SU-DHL-6 (cell line): ENCODE measurements around the gene ZNF532.

ENCODE experiments used
- H2AFZ ChIP-seq: fragments of 200-600 bp; sonication (generic); 2 replicates; pipeline ENCODE4 v1.6.1; 2014; ENCODE audit warnings: low read depth, mild to moderate bottlenecking, moderate library complexity, mixed read lengths, antibody characterized with exemption, low read length; ENCODE audit not compliant: severe bottlenecking
- H3F3A ChIP-seq: fragments of 200-600 bp; shearing (Covaris generic); 2 replicates; pipeline ENCODE4 v1.6.0; 2016; ENCODE audit warnings: antibody characterized with exemption, mild to moderate bottlenecking; ENCODE audit not compliant: insufficient read depth
- H3K27ac ChIP-seq: fragments of 200-600 bp; sonication (generic); 2 replicates; pipeline ENCODE4 v1.5.1; 2016; ENCODE audit warnings: low read depth, mild to moderate bottlenecking, low read length, moderate library complexity, mixed read lengths
- H3K27me3 ChIP-seq: fragments of 200-600 bp; sonication (generic), shearing (Covaris generic); 2 replicates; pipeline ENCODE4 v1.6.0; 2014; ENCODE audit warnings: mild to moderate bottlenecking, low read length
- H3K36me3 ChIP-seq: fragments of 200-600 bp; sonication (generic); 2 replicates; pipeline ENCODE4 v1.6.1; 2014; ENCODE audit warnings: mild to moderate bottlenecking, low read length, mixed read lengths
- H3K4me2 ChIP-seq: fragments of 300-600, 200-600 bp; shearing (Covaris generic), sonication (generic); 2 replicates; pipeline ENCODE4 v1.6.0; 2014; ENCODE audit warnings: low read length, low read depth, mild to moderate bottlenecking; ENCODE audit not compliant: poor library complexity, severe bottlenecking
- H3K4me3 ChIP-seq: fragments of 200-600 bp; sonication (generic); 2 replicates; pipeline ENCODE4 v1.5.1; 2014; ENCODE audit warnings: antibody characterized with exemption, low read length, mild to moderate bottlenecking, mixed read lengths; ENCODE audit not compliant: insufficient read depth, poor library complexity, severe bottlenecking
- H3K79me2 ChIP-seq: fragments of 200-600 bp; sonication (generic); 2 replicates; pipeline ENCODE4 v1.6.1; 2014; ENCODE audit warnings: mild to moderate bottlenecking, low read length, moderate library complexity; ENCODE audit not compliant: insufficient read depth
- H3K9ac ChIP-seq: fragments of 200-600 bp; sonication (generic); 2 replicates; pipeline ENCODE4 v1.7.0; 2014; ENCODE audit warnings: mild to moderate bottlenecking, low read length
- H3K9me2 ChIP-seq: fragments of 200-600 bp; sonication (generic); replicated peaks from 2 replicates; pipeline ENCODE4 v1.6.1; 2014; ENCODE audit warnings: low read length; ENCODE audit not compliant: insufficient read depth
- H3K9me3 ChIP-seq: fragments of 200-600 bp; sonication (generic); 2 replicates; pipeline ENCODE4 v1.6.1; 2014; ENCODE audit warnings: low read length, mixed read lengths; ENCODE audit not compliant: insufficient read depth
- H4K20me1 ChIP-seq: fragments of 200-600 bp; sonication (generic); 2 replicates; pipeline ENCODE4 v1.6.1; 2014; ENCODE audit warnings: low read depth, mild to moderate bottlenecking, antibody characterized with exemption, low read length, moderate library complexity, mixed read lengths
- EZH2phosphoT487 ChIP-seq: fragments of 200-600 bp; sonication (generic), shearing (Covaris generic); conservative IDR thresholded peaks from 2 replicates; pipeline ENCODE4 v1.6.1; 2018; ENCODE audit warnings: mild to moderate bottlenecking, antibody characterized with exemption, low read length, moderate library complexity, mixed read lengths
- TF ChIP-seq, protein P1 (sequence below): fragments of 200-600 bp; sonication (generic); IDR thresholded peaks from one replicate; pipeline ENCODE4 v1.5.1; 2017; ENCODE audit warnings: antibody characterized with exemption, mild to moderate bottlenecking, low read length, moderate library complexity; ENCODE audit not compliant: insufficient read depth, poor library complexity, severe bottlenecking

ZNF532 gene

DNA sequence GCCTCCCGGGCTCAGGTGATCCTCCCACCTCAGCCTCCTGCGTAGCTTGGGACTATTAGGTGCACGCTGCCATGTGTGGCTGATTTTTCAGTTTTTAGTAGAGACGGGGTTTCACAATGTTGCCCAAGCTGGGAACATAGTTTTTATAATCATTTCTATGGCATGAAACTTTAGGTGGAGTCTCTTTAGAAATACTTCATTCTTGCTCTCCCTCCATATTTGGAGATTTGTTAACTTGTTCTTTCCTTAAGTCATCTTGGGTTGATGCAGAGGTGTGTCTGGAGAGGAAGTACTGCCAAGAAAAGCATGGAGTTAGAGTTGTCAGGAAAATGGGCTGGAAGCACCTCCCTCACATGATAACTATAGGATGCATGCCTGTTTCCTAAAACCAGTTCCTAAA lies 17.4 kb downstream of the ZNF532 start:
- Histone ChIP-seq H3K4me3 (no peak overlapping the region), H3K27ac (no peak overlapping the region), H3K79me2 (peaks cover 20% of the 10 kb centered on the region)

DNA sequence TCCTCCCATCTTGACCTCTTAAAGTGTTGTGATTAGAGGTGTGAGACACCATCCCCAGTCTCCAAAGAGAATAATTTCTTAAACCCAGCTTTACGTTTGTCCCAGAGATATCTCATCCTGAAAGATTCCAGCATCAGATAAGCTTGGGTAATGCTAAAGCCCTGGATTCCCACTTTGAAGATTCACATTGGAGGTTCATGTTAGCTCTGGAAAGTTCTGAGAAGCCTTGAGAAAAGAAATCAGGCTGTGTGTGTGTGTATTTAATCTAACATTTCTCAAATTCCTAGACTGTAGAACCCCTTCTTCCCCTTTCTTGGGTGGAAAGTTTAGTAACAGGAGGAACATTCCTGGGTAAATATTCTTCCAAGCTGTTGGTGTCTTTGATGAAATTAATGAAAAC lies 18.0 kb downstream of the ZNF532 start:
- Histone ChIP-seq H3K27me3 (no peaks in the 10 kb centered on the region), H3K79me2 (peaks cover 20% of the 10 kb centered on the region), H4K20me1 (no peaks in the 10 kb centered on the region), H3K4me2 (no peak overlapping the region), H3K4me3 (no peak overlapping the region), H3K9me2 (no peaks in the 10 kb centered on the region), H2AFZ (no peak overlapping the region), H3K36me3 (no peaks in the 10 kb centered on the region), H3K9me3 (no peaks in the 10 kb centered on the region), H3K27ac (no peak overlapping the region), H3F3A (peaks cover 15% of the 10 kb centered on the region), H3K9ac (no peak overlapping the region)
- TF ChIP-seq, protein P1, sequence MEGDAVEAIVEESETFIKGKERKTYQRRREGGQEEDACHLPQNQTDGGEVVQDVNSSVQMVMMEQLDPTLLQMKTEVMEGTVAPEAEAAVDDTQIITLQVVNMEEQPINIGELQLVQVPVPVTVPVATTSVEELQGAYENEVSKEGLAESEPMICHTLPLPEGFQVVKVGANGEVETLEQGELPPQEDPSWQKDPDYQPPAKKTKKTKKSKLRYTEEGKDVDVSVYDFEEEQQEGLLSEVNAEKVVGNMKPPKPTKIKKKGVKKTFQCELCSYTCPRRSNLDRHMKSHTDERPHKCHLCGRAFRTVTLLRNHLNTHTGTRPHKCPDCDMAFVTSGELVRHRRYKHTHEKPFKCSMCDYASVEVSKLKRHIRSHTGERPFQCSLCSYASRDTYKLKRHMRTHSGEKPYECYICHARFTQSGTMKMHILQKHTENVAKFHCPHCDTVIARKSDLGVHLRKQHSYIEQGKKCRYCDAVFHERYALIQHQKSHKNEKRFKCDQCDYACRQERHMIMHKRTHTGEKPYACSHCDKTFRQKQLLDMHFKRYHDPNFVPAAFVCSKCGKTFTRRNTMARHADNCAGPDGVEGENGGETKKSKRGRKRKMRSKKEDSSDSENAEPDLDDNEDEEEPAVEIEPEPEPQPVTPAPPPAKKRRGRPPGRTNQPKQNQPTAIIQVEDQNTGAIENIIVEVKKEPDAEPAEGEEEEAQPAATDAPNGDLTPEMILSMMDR = no peak
- no peak for TF ChIP-seq EZH2phosphoT487

More for the DNA sequence above, 17.4 kb downstream of the ZNF532 start:
- H3K9me2 ChIP-seq = no peaks in the 10 kb centered on the region
- no peak overlapping the region for H3K9ac ChIP-seq
- TF ChIP-seq EZH2phosphoT487 = no peak
- TF ChIP-seq, protein P1 = no peak
- H3K4me2 ChIP-seq = no peak overlapping the region
- H2AFZ ChIP-seq = no peak overlapping the region
- no peaks in the 10 kb centered on the region for H3K36me3 ChIP-seq
- peaks cover 8% of the 10 kb centered on the region for H3F3A ChIP-seq
- no peaks in the 10 kb centered on the region for H4K20me1 ChIP-seq
- H3K9me3 ChIP-seq = no peaks in the 10 kb centered on the region
- H3K27me3 ChIP-seq = no peaks in the 10 kb centered on the region

DNA sequence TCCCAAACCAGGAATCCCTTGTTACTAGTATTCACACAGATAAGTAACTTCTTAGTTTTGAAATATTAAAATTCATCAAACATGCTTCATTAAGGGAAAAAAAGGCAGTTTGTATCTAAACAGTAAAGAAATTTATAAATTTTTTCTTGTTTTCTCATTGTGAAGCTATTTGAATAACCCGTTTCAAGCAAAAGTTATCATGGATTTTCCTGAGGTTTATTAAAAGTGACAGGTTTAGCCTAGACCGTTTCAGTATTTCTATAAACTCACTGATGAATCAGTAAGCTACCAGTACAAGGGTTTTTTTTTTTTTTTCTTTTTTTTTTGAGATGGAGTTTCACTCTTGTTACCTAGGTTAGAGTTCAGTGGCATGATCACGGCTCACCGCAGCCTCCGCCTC lies 20.0 kb downstream of the ZNF532 start:
- Histone ChIP-seq H3K36me3 (peaks cover 4% of the 10 kb centered on the region; the same call in 1 of the 2 replicates), H2AFZ (no peak overlapping the region), H3K27me3 (no peaks in the 10 kb centered on the region), H3F3A (peaks cover 27% of the 10 kb centered on the region), H3K9me2 (no peaks in the 10 kb centered on the region), H3K4me2 (no peak overlapping the region), H3K4me3 (no peak overlapping the region), H4K20me1 (no peaks in the 10 kb centered on the region), H3K9me3 (no peaks in the 10 kb centered on the region), H3K9ac (no peak overlapping the region), H3K79me2 (peaks cover 27% of the 10 kb centered on the region), H3K27ac (no peak overlapping the region)
- no peak for TF ChIP-seq EZH2phosphoT487
- TF ChIP-seq, protein P1 = no peak
